IMR-90 (cell line): ENCODE results near the gene PSORS1C2. TPM values are rescaled to one million over a fixed set of nuclear protein-coding genes. Genes with fewer than 3 reads are reported as not detected.

Experiments used
- ATAC-seq: fragments of 200-7000 bp; cut with Tn5 transposase; 2 replicates; pipeline ENCODE4 v1.9.1; 2020; ENCODE audit warnings: low read depth, mild to moderate bottlenecking, moderate library complexity
- BruUV-seq: library from RNA; stranded (reverse); fragments of 400-500 nt; replicated peaks from 2 replicates; lab custom pipeline; 2021; lab: Mats Ljungman, UMichigan
- CTCF ChIA-PET: fragments of 300-600 bp; formaldehyde crosslinking; extraction: SDS; loops from one replicate; lab custom pipeline; 2021; ENCODE audit warnings: antibody characterized with exemption; lab: Yijun Ruan, JAX
- POLR2A ChIA-PET: fragments of 300-600 bp; sonication (Branson Sonifier 250); formaldehyde crosslinking; loops from one replicate; lab custom pipeline; 2022; ENCODE audit warnings: antibody characterized with exemption; ENCODE audit not compliant: unreplicated experiment; lab: Charles Lee
- DNase-seq: peaks from one replicate; pipeline ENCODE4 v3.0.0; 2013
- H2AFZ ChIP-seq: replicated peaks from 2 replicates; pipeline ENCODE3; 2013; ENCODE audit warnings: low read length, mild to moderate bottlenecking; ENCODE audit not compliant: poor library complexity
- H2AK5ac ChIP-seq: 2 replicates; pipeline ENCODE4 v1.6.1; 2013; ENCODE audit warnings: low read depth, low read length, inconsistent platforms
- H2AK9ac ChIP-seq: replicated peaks from 2 replicates; pipeline ENCODE3; 2013; ENCODE audit warnings: mild to moderate bottlenecking, low read depth, low read length, moderate library complexity; ENCODE audit not compliant: poor library complexity
- H2BK120ac ChIP-seq: 2 replicates; pipeline ENCODE4 v1.6.1; 2013; ENCODE audit warnings: low read depth, low read length, inconsistent platforms
- H2BK15ac ChIP-seq: 3 replicates; pipeline ENCODE4 v1.6.1; 2013; ENCODE audit warnings: low read depth, low read length, inconsistent platforms
- H2BK20ac ChIP-seq: 2 replicates; pipeline ENCODE4 v1.6.1; 2013; ENCODE audit warnings: low read depth, mild to moderate bottlenecking, inconsistent platforms, low read length, moderate library complexity
- H2BK5ac ChIP-seq: 2 replicates; pipeline ENCODE4 v1.6.1; 2013; ENCODE audit warnings: mild to moderate bottlenecking, low read depth, low read length, inconsistent platforms; ENCODE audit not compliant: poor library complexity, severe bottlenecking
- H3K14ac ChIP-seq: replicated peaks from 2 replicates; pipeline ENCODE4 v1.6.1; 2013; ENCODE audit warnings: low read depth, low read length, inconsistent platforms
- H3K18ac ChIP-seq: 2 replicates; pipeline ENCODE4 v1.6.1; 2013; ENCODE audit warnings: low read depth, low read length, control low read depth
- H3K23ac ChIP-seq: 2 replicates; pipeline ENCODE4 v1.6.1; 2013; ENCODE audit warnings: low read depth, low read length, inconsistent platforms
- H3K27ac ChIP-seq: 2 replicates; pipeline ENCODE4 v1.5.1; 2013; ENCODE audit warnings: mild to moderate bottlenecking, control low read depth, low read length; ENCODE audit not compliant: insufficient read depth
- H3K27me3 ChIP-seq: 2 replicates; pipeline ENCODE4 v1.6.1; 2013; ENCODE audit warnings: low read length; ENCODE audit not compliant: control insufficient read depth, insufficient read depth
- H3K36me3 ChIP-seq: 2 replicates; pipeline ENCODE4 v1.6.1; 2013; ENCODE audit warnings: low read length, mixed read lengths; ENCODE audit not compliant: control insufficient read depth, insufficient read depth
- H3K4ac ChIP-seq: 2 replicates; pipeline ENCODE4 v1.6.1; 2013; ENCODE audit warnings: low read depth, low read length, inconsistent platforms
- H3K4me1 ChIP-seq: 2 replicates; pipeline ENCODE4 v1.6.1; 2013; ENCODE audit warnings: low read length, mixed read lengths; ENCODE audit not compliant: control insufficient read depth, insufficient read depth
- H3K4me2 ChIP-seq: 2 replicates; pipeline ENCODE4 v1.6.1; 2013; ENCODE audit warnings: low read depth, mild to moderate bottlenecking, control low read depth, low read length, moderate library complexity
- H3K4me3 ChIP-seq: 2 replicates; pipeline ENCODE4 v1.5.1; 2013; ENCODE audit warnings: low read depth, mild to moderate bottlenecking, control low read depth, low read length, moderate library complexity; ENCODE audit not compliant: insufficient read depth
- H3K56ac ChIP-seq: 2 replicates; pipeline ENCODE4 v1.6.1; 2013; ENCODE audit warnings: low read length, inconsistent platforms; ENCODE audit not compliant: insufficient read depth; ENCODE audit errors: extremely low read depth
- H3K79me1 ChIP-seq, 2 experiments: 2 replicates each; pipeline ENCODE4 v1.6.1; 2013; ENCODE audit warnings: low read length in 2 of 2, inconsistent platforms in 1 of 2, low read depth in 1 of 2
- H3K9ac ChIP-seq: 2 replicates; pipeline ENCODE4 v1.6.1; 2013; ENCODE audit warnings: low read depth, low read length, control low read depth
- H3K9me1 ChIP-seq: 2 replicates; pipeline ENCODE4 v1.6.1; 2013; ENCODE audit warnings: low read length, inconsistent platforms; ENCODE audit not compliant: insufficient read depth
- H3K9me3 ChIP-seq: 2 replicates; pipeline ENCODE4 v1.6.1; 2013; ENCODE audit warnings: low read length; ENCODE audit not compliant: control insufficient read depth, insufficient read depth
- H4K20me1 ChIP-seq: 2 replicates; pipeline ENCODE4 v1.6.1; 2013; ENCODE audit warnings: low read length, inconsistent platforms; ENCODE audit not compliant: insufficient read depth
- H4K5ac ChIP-seq: 2 replicates; pipeline ENCODE4 v1.6.1; 2013; ENCODE audit warnings: mild to moderate bottlenecking, low read depth, low read length, control low read depth
- H4K8ac ChIP-seq, 2 experiments: 2 replicates each; pipeline ENCODE4 v1.6.1; 2013; ENCODE audit warnings: low read depth in 2 of 2, low read length in 2 of 2, control low read depth in 1 of 2, inconsistent platforms in 1 of 2
- H4K91ac ChIP-seq: 2 replicates; pipeline ENCODE4 v1.6.1; 2013; ENCODE audit warnings: low read depth, low read length, inconsistent platforms; ENCODE audit not compliant: insufficient read depth
- BHLHE40 ChIP-seq: fragments of 150-350 bp; IDR thresholded peaks from 2 replicates; pipeline ENCODE4 v1.6.1; 2016; ENCODE audit warnings: mild to moderate bottlenecking, low read depth, low read length
- CEBPB ChIP-seq: IDR thresholded peaks from 2 replicates; pipeline ENCODE4 v1.6.1; 2012; ENCODE audit warnings: low read depth, low read length, improper control_type of control experiment
- CHD1 ChIP-seq: IDR thresholded peaks from 2 replicates; pipeline ENCODE4 v1.6.1; 2012; ENCODE audit warnings: low read depth, low read length, improper control_type of control experiment
- CTCF ChIP-seq: conservative IDR thresholded peaks from 2 replicates; pipeline ENCODE4 v1.5.1; 2012; ENCODE audit warnings: mild to moderate bottlenecking, low read depth, low read length, improper control_type of control experiment
- ELK1 ChIP-seq: fragments of 150-350 bp; IDR thresholded peaks from 2 replicates; pipeline ENCODE4 v1.6.1; 2016; ENCODE audit warnings: low read depth, mild to moderate bottlenecking, low read length, moderate library complexity, borderline replicate concordance
- FOS ChIP-seq: fragments of 150-350 bp; IDR thresholded peaks from 2 replicates; pipeline ENCODE4 v1.6.1; 2016; ENCODE audit warnings: low read depth, low read length
- MAFK ChIP-seq: IDR thresholded peaks from 2 replicates; pipeline ENCODE4 v1.6.1; 2012; ENCODE audit warnings: low read depth, low read length, improper control_type of control experiment
- MAZ ChIP-seq: IDR thresholded peaks from 2 replicates; pipeline ENCODE4 v1.6.1; 2012; ENCODE audit warnings: low read depth, mild to moderate bottlenecking, low read length, improper control_type of control experiment, moderate library complexity, borderline replicate concordance
- MXI1 ChIP-seq: IDR thresholded peaks from 2 replicates; pipeline ENCODE4 v1.6.1; 2012; ENCODE audit warnings: low read depth, mild to moderate bottlenecking, low read length, moderate library complexity, borderline replicate concordance
- NFE2L2 ChIP-seq: fragments of 150-350 bp; IDR thresholded peaks from 2 replicates; pipeline ENCODE4 v1.6.1; 2016; ENCODE audit warnings: low read depth, mild to moderate bottlenecking, low read length
- POLR2A ChIP-seq: IDR thresholded peaks from 2 replicates; pipeline ENCODE4 v1.6.1; 2012; ENCODE audit warnings: mild to moderate bottlenecking, low read depth, low read length
- RAD21 ChIP-seq: IDR thresholded peaks from 2 replicates; pipeline ENCODE4 v1.6.1; 2012; ENCODE audit warnings: low read length, improper control_type of control experiment
- RCOR1 ChIP-seq: IDR thresholded peaks from 2 replicates; pipeline ENCODE4 v1.6.1; 2012; ENCODE audit warnings: mild to moderate bottlenecking, low read length, improper control_type of control experiment; ENCODE audit not compliant: insufficient replicate concordance
- RFX5 ChIP-seq: IDR thresholded peaks from 2 replicates; pipeline ENCODE4 v1.8.0; 2012; ENCODE audit warnings: low read depth, mild to moderate bottlenecking, low read length, moderate library complexity
- SMC3 ChIP-seq: fragments of 150-350 bp; IDR thresholded peaks from 2 replicates; pipeline ENCODE4 v1.6.1; 2016; ENCODE audit warnings: low read depth, mild to moderate bottlenecking, antibody characterized with exemption, low read length, moderate library complexity
- USF2 ChIP-seq: fragments of 150-350 bp; IDR thresholded peaks from 2 replicates; pipeline ENCODE4 v1.6.1; 2017; ENCODE audit warnings: mild to moderate bottlenecking, antibody characterized with exemption, low read length, low read depth
- WGBS, 2 experiments: methylation state at CpG; one replicate each; pipeline versions ENCODE4 v1.1.5 to v1.1.7; 2013; ENCODE audit warnings: missing lambda C conversion rate in 2 of 2; ENCODE audit not compliant: insufficient read length in 1 of 2; ENCODE audit errors: extremely low coverage in 2 of 2; 5-methylcytosine and 5-hydroxymethylcytosine counted together
- dilution Hi-C: fragments of 300-500 bp; cut with HindIII; formaldehyde crosslinking; loops from one replicate; pipeline ENCODE4 v1.14.3; 2018; ENCODE audit warnings: low sequenced_read_pairs; ENCODE audit not compliant: unreplicated experiment
- in situ Hi-C: fragments of 300-500 bp; cut with MboI; formaldehyde crosslinking; loops from 3 replicates; pipeline ENCODE4 v1.14.3; 2019; ENCODE audit warnings: low sequenced_read_pairs, inconsistent platforms, mixed read lengths
- intact Hi-C: fragments of 100-400 bp; cut with micrococcal nuclease; formaldehyde crosslinking; loops from 2 replicates; pipeline ENCODE4 v1.10.0; 2022
- polyA plus RNA-seq, 3 experiments: library from polyadenylated mRNA; depleted of rRNA; stranded (reverse); fragments of >200 nt; gene quantifications; 2 replicates each; pipeline ENCODE4 v1.2.3, GENCODE V29; 2012; ENCODE audit warnings: low replicate concordance in 1 of 3
- total RNA-seq: library from RNA; depleted of rRNA; stranded (reverse); fragments of >200 nt; gene quantifications from 2 replicates; pipeline ENCODE4 v1.2.3, GENCODE V29; 2012

PSORS1C2 gene
- total and polyA plus RNA-seq, 2 of the 4 experiments (the other 2 are of a cell fraction) = not detected

GRCh38 chr6:31096656-31097055, 42.2 kb downstream of the PSORS1C2 start:
- Histone ChIP-seq H3K9ac (no peak overlapping the region), H2BK120ac (no peak overlapping the region), H4K8ac (no peak overlapping the region), H4K5ac (no peak overlapping the region), H3K18ac (no peak overlapping the region), H3K23ac (no peak overlapping the region), H3K36me3 (no peaks in the 10 kb centered on the region), H3K14ac (no peak overlapping the region), H3K9me1 (no peaks in the 10 kb centered on the region), H3K27ac (no peak overlapping the region), H2BK5ac (no peak overlapping the region), H3K4me1 (no peaks in the 10 kb centered on the region), H3K79me1 (no peaks in the 10 kb centered on the region), H3K4ac (no peak overlapping the region), H4K91ac (no peak overlapping the region), H2BK20ac (no peak overlapping the region), H3K4me3 (no peak overlapping the region), H3K56ac (no peak overlapping the region), H3K27me3 (peaks cover 4% of the 10 kb centered on the region), H2BK15ac (no peak overlapping the region), H2AK5ac (no peak overlapping the region), H3K4me2 (no peak overlapping the region), H3K9me3 (no peaks in the 10 kb centered on the region), H2AK9ac (no peak overlapping the region), H2AFZ (no peak overlapping the region), H4K20me1 (no peaks in the 10 kb centered on the region)
- ATAC-seq (no peak), DNase-seq (no peak)
- 90% methylated on average over 2 of the region's 5 CpGs; no CpG with 5 or more reads in 1 of the 2 experiments for WGBS, 2 experiments
- intact Hi-C loops = no loop called here
- no peak for TF ChIP-seq CEBPB
- TF ChIP-seq MAFK = no peak
- no peak for TF ChIP-seq USF2
- TF ChIP-seq NFE2L2 = no peak
- no peak for TF ChIP-seq CHD1
- TF ChIP-seq MXI1 = no peak
- TF ChIP-seq BHLHE40 = no peak
- no peak for TF ChIP-seq SMC3
- TF ChIP-seq CTCF = no peak
- TF ChIP-seq FOS = no peak
- TF ChIP-seq POLR2A = no peak
- no peak for TF ChIP-seq MAZ
- no peak for TF ChIP-seq RCOR1
- no peak for TF ChIP-seq ELK1
- no peak for TF ChIP-seq RAD21
- no peak for TF ChIP-seq RFX5
- no TSS peak for BruUV-seq
- dilution Hi-C loops = no loop called here
- in situ Hi-C loops = loop anchor here (25.0 kb wide), 1 partner anchor 609 kb away; the partner anchor contains the start of gene HLA-E
- POLR2A ChIA-PET = no interaction called here
- CTCF ChIA-PET = interaction anchor here (1.2 kb wide), 1 partner anchor 9 kb away, joined by 3 read pairs; no protein-coding TSS in a partner anchor
